ENCODE data around the gene RRAD. TPM values are rescaled to one million over a fixed set of nuclear protein-coding genes. Genes with fewer than 3 reads are reported as not detected.

The RRAD gene
- total and polyA plus RNA-seq, 11 donors = 57.5 to 298 (median 152) TPM

DNA sequence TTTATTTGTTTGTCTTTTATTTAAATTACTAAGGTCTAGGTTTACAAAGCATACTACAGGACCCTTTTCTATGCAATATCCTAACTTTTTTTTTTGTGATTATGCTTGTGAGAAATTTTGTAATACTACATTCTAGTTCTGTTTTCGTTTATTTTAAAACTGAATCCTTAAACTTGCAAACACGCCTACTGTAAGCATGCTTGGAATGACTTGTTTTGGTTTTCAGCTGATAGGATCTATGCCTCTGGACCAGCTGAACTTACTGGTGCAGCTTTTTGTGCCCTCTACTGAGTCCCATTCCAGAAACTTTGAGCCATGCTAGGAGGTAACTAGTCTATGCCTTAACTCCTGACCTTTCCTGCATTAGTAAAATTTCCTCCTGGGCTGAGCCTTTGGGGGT, 39.0 kb downstream of the RRAD start:
- TF ChIP-seq, protein P1, sequence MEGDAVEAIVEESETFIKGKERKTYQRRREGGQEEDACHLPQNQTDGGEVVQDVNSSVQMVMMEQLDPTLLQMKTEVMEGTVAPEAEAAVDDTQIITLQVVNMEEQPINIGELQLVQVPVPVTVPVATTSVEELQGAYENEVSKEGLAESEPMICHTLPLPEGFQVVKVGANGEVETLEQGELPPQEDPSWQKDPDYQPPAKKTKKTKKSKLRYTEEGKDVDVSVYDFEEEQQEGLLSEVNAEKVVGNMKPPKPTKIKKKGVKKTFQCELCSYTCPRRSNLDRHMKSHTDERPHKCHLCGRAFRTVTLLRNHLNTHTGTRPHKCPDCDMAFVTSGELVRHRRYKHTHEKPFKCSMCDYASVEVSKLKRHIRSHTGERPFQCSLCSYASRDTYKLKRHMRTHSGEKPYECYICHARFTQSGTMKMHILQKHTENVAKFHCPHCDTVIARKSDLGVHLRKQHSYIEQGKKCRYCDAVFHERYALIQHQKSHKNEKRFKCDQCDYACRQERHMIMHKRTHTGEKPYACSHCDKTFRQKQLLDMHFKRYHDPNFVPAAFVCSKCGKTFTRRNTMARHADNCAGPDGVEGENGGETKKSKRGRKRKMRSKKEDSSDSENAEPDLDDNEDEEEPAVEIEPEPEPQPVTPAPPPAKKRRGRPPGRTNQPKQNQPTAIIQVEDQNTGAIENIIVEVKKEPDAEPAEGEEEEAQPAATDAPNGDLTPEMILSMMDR (IDR thresholded peaks at IDR 0.05) = no peak
- no peak for TF ChIP-seq POLR2A (IDR thresholded peaks at IDR 0.05)
- Histone ChIP-seq H3K4me3 (no peak overlapping the region), H3K36me3 (peaks cover 0 to 33% (median 24%) of the 10 kb centered on the region in 9 donors), H3K9me3 (no peaks in the 10 kb centered on the region), H3K27me3 (no peaks in the 10 kb centered on the region), H3K27ac (no peak overlapping the region), H3K4me1 (peaks cover 0 to 6% (median 3%) of the 10 kb centered on the region in 12 donors)
- no peak for ATAC-seq
- no peak for DNase-seq
- intact Hi-C loops (cut with DNase I) = no loop called here
- WGBS, 4 donors = 70 to 78% (median 75%) methylated on average over 2 of the region's 2 CpGs

DNA sequence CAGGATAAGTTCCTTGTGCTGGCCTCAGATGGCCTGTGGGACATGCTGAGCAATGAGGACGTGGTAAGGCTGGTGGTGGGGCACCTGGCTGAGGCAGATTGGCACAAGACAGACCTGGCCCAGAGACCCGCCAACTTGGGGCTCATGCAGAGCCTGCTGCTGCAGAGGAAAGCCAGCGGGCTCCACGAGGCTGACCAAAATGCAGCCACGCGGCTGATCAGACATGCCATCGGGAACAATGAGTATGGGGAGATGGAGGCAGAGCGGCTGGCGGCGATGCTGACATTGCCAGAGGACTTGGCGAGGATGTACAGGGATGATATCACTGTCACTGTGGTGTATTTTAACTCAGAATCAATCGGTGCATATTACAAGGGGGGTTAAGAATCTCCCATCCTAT, 39.8 kb downstream of the RRAD start:
- no peak for DNase-seq
- ATAC-seq = no peak
- no peak overlapping the region for H3K27ac ChIP-seq
- intact Hi-C loops (cut with DNase I) = no loop called here
- peaks cover 0 to 13% (median 9%) of the 10 kb centered on the region in 12 donors for H3K4me1 ChIP-seq
- peaks cover 0 to 33% (median 24%) of the 10 kb centered on the region in 9 donors for H3K36me3 ChIP-seq
- no peak overlapping the region for H3K4me3 ChIP-seq
- 91 to 93% (median 92%) methylated on average over 11 to 12 of the region's 12 CpGs for WGBS, 4 donors
- no peaks in the 10 kb centered on the region for H3K9me3 ChIP-seq
- H3K27me3 ChIP-seq = no peaks in the 10 kb centered on the region
- TF ChIP-seq POLR2A (IDR thresholded peaks at IDR 0.05) = no peak
- TF ChIP-seq, protein P1 (IDR thresholded peaks at IDR 0.05) = no peak

DNA sequence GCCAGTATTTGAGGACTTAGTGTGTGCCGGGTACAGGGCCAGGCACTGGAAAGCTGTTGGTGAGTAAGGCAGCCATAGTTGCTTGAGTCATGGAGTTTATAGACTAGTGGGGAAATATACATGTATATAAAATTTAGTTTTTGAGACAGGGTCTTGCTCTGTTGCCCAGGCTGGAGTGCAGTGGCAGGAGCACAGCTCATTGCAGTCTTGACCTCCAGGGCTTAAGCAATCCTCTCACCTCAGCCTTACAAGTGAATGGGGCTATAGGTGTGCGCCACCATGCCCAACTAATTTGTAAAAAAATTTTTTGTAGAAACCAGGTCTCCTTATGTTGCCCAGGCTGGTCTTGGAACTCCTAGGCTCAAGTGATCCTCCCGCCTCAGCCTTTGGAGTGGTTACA, 42.6 kb downstream of the RRAD start:
- no peak for TF ChIP-seq POLR2A (IDR thresholded peaks at IDR 0.05)
- TF ChIP-seq, protein P1 (IDR thresholded peaks at IDR 0.05) = no peak
- no peaks in the 10 kb centered on the region for H3K9me3 ChIP-seq
- intact Hi-C loops (cut with DNase I) = no loop called here

DNA sequence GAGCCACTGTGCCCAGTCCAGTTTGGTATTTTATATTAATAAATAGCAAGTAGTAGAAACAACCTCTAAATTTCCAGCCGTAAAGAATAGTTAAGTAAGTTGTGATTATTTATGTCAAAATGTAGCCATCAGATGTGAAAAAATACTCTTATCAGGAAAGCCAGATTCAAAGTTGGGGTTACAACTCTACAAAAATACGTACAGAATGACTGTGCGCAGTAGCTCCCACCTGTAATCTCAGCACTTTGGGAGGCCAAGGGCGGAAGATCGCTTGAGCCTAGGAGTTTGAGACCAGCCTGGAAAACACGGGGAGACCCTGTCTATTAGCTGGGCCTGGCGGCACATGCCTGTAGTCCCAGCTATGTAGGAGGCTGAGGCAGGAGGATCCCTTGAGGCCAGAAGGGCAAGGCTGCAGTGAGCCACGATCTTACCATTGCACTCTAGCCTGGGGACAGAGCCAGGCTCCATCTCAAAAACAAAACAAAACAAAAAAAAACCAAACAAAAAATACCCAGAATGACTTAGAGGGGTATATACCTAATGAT, 43.3 kb downstream of the RRAD start:
- 91 to 94% (median 92%) methylated on average over 8 of the region's 8 CpGs for WGBS, 4 donors
- H3K27me3 ChIP-seq = no peaks in the 10 kb centered on the region
- TF ChIP-seq, protein P1 (IDR thresholded peaks at IDR 0.05) = no peak
- TF ChIP-seq POLR2A (IDR thresholded peaks at IDR 0.05) = no peak
- H3K4me3 ChIP-seq = no peak overlapping the region
- no peak for DNase-seq
- H3K36me3 ChIP-seq = peaks cover 0 to 33% (median 24%) of the 10 kb centered on the region in 9 donors
- no peaks in the 10 kb centered on the region for H3K9me3 ChIP-seq
- intact Hi-C loops (cut with DNase I) = no loop called here
- no peak for ATAC-seq
- no peak overlapping the region for H3K27ac ChIP-seq
- H3K4me1 ChIP-seq = peaks cover 0 to 18% (median 10%) of the 10 kb centered on the region in 12 donors

More for the DNA sequence above, 42.6 kb downstream of the RRAD start:
- H3K4me3 ChIP-seq = no peak overlapping the region
- H3K36me3 ChIP-seq = peaks cover 0 to 33% (median 24%) of the 10 kb centered on the region in 9 donors
- H3K27me3 ChIP-seq = no peaks in the 10 kb centered on the region
- H3K4me1 ChIP-seq = peaks cover 0 to 18% (median 10%) of the 10 kb centered on the region in 12 donors
- no peak overlapping the region for H3K27ac ChIP-seq
- ATAC-seq = no peak
- DNase-seq = no peak
- WGBS, 4 donors = 82 to 97% (median 96%) methylated on average over 3 of the region's 3 CpGs

All from heart left ventricle (tissue), 16 donors.